Ishikawa (cell line): ENCODE results near the gene EPAS1.

Experiments
- MAX ChIP-seq: IDR thresholded peaks from 2 replicates; pipeline ENCODE4 v1.6.1; 2012
- USF1 ChIP-seq: IDR thresholded peaks from 2 replicates; pipeline ENCODE4 v1.6.1; 2012

GRCh38 chr2:46304635-46305034 is 7.4 kb downstream of the EPAS1 start:
- TF ChIP-seq USF1: no peak
- TF ChIP-seq MAX: no peak
